Ecto neural progenitor cell (in vitro differentiated cells): ENCODE measurements around the gene FOXK1.

Source experiments
- DNase-seq: peaks from one replicate; pipeline ENCODE4 v3.0.0-alpha.2; 2018; ENCODE audit warnings: low spot score

FOXK1 gene

GRCh38 chr7:4699841-4700240, 17.7 kb downstream of the FOXK1 start:
- DNase-seq = no peak

GRCh38 chr7:4700577-4701235, 18.6 kb downstream of the FOXK1 start:
- peak; percentile 59 for DNase-seq

DNA sequence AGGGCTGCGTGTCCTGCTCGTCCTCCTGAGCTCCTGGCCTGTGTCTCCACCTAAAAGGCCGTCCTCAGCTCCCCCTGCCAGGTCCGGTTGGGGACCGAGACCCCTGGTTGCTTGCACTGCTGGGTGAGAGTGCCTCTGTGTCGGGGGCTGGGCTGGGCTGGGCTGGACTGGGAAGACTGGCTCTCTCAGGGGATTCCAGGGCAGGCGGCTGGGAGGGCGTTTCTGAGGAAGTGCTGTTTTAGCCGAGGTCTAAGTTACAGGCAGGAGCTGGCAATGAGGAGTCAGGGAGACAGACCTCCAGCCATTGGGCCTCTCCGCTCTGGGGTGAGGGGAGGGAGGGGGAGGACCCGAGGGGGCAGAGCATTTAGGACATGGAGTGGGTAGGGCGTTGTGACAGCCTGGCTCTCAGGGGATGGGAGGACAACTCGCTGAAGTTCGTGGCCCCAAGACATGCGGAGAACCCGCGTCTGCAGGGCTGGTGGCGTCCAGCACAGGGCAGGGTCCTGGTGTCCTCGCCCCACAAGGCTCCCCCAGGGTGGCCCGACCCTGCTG, 20.9 kb downstream of the FOXK1 start:
- DNase-seq = peak; percentile 60

DNA sequence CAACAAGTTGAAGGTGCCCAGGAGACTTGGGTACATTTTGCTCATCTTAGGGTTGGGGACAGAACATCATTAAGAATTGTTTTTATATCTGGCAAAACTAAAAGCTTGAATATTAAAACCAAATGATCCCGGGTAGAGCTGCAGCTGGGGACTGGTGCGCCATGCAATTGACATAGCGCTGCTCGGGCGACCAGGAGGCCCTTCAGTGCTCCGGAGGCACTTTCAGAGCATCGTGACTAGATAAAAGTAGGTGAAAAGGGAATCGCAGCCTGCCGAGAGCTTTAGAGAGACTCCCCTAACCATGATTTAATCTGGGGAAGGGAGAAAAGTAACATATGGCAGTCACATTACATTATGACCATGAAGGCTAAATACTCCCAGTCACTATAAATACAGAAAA, 21.4 kb downstream of the FOXK1 start:
- no peak for DNase-seq

- no peak for DNase-seq
Observed at GRCh38 chr7:4706384-4707216, 24.5 kb downstream of the FOXK1 start.

DNA sequence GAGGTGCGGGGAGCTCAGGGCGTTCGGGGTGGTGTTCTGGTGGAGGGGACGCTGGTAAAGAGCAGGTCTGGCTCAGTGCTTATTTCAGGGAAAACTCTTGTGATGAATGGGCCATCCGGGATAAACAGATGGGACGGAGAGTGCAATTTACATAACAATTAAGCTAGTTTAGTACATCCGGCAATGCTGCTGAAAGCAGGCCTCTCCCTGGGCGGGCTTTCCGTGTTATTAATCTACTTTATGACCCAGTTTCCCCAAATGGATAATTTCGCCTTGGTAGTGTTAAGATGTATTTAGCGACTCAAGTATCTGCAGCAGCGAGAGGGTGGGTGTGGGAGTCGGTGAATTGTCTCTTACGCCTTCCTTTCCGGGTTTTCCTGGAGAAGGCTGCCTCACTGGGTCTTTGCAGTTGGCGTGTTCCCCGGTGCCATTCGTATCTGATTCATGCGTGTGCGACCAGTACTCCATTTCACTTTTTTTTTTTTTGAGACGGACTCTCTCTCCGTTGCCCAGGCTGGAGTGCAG, 25.2 kb downstream of the FOXK1 start:
- peak; percentile 58 for DNase-seq

DNA sequence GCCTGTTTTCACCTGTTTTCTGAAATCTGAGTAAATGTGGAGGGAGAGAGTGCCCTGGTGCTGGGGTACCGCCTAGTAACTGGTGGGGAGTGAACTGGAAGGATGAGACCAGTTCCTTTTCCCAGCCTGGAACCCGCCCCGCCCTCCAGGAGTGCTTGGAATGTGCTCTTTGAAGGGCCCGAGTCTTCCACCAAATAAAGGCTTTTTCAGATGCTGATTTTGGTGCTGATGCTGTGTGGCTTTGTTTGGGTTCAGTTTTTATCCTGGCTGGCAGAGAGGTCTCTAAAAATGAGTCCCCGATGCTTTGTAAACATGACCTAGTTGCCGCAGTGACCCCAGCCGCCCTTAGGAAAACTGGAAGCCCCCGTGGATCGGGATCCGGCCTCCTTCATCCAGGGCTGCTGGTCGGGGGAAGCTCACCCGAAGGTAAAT, 25.9 kb downstream of the FOXK1 start:
- peak; percentile 64 for DNase-seq

- DNase-seq = no peak
Observed at GRCh38 chr7:4709187-4709586, 27.1 kb downstream of the FOXK1 start.

DNA sequence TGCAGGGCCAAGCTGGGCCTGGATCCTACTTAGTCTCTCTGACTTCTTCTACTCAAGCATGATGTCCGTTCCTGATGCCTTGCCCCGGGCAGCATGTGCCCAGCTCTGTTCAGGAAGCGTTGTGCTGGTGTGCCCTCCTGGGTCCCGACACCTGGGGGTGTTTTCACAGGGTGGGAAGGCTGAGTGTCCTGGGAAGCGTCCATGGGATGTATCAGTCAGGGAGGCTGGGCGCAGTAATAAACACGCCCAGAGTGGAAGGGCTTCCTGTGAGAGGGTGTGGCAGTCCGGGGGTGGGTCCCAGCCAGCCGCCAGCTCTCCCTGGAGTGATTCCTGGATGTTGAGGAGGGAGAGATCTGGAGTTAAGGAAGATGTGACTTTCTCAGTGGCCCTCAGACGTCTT, 29.0 kb downstream of the FOXK1 start:
- no peak for DNase-seq

DNA sequence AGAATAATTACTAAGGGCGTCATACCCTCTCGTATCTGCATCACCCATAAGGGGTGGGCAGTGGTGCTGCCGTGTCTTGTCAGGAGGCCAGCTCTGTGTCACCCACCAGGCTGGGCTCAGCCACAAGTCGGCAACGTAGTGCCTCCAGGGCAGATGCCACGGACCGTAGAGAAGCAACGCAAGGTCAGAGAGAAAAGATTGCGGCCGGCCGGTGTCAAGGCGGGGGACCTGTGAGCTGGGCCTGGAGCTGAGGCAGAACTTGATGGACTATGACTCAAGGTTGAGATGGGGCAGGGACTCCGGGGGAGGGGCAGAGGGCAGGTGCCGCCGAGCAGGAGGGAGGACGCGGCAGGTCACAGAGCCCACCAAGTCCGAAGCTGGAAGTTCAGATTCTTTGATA, 29.5 kb downstream of the FOXK1 start:
- no peak for DNase-seq

- no peak for DNase-seq
Observed at GRCh38 chr7:4712281-4713182, 30.4 kb downstream of the FOXK1 start.

DNA sequence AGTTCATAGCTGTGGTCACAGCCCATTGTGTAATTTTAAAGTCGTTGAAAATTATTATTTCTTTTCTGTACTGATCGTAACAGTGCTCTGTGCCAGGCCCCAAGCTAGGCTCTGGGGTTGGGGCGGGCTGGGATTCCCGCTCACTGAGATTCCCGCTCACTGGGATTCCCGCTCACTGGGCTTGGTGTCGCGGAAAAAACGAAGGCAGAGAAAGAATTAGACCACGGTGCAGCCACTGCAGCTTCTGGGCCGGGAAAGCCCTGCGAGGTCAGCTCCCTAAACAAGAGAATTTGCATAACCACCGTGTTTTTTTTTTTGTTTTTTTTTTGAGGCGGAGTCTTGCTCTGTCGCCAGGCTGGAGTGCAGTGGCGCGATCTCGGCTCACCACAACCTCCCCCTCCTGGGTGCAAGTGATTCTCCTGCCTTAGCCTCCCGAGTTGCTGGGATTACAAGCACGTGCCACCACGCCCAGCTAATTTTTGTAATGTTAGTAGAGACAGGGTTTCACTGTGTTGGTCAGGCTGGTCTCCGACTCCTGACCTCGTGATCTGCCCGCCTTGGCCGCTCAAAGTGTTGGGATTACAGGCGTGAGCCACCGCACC, 31.2 kb downstream of the FOXK1 start:
- no peak for DNase-seq

DNA sequence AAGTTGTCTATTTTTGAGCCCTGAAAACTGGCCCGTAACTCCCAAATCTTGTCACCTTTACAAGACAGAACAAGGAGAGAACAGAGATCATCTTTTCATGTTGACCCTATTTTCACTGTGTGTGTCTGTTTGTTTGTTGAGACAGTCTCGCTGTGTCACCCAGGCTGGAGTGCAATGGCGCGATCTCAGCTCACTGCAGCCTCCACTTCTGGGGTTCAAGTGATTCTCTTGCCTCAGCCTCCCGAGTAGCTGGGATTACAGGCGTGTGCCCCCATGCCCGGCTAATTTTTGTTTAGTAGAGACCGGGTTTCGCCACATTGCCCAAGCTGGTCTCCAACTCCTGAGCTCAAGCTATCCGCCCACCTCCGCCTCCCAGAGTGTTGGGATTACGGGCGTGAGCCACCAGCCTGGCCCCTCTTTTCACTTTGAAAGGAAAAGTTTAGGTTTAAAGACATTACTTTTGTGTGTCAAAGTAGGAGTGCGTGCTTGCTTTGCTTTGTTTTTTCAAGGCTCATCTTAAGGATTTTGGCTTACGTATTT, 32.1 kb downstream of the FOXK1 start:
- no peak for DNase-seq

- no peak for DNase-seq
Observed at GRCh38 chr7:4714767-4715409, 32.8 kb downstream of the FOXK1 start.

GRCh38 chr7:4715410-4715776, 33.3 kb downstream of the FOXK1 start:
- no peak for DNase-seq

- DNase-seq = no peak
Observed at GRCh38 chr7:4716946-4717795, 35.1 kb downstream of the FOXK1 start.

DNA sequence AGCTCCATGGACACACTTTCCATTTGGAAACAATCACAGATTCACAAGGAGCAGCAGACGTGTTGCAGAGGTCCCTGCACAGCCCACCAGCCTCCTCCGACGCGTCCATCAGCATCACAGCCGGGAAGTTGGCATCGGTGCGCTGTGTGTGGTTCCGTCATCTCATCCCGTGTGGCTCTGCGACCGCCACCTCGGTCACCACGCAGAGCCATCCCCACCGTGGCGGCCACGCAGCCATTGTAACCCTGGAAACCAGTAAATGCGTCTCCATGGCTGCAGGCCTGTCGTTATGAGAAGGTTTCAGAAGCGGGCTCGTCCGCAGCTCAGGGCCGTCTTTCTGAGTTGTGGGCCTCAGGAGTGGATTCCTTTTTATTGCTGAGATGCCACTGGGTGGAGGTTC, 36.0 kb downstream of the FOXK1 start:
- DNase-seq = no peak

DNA sequence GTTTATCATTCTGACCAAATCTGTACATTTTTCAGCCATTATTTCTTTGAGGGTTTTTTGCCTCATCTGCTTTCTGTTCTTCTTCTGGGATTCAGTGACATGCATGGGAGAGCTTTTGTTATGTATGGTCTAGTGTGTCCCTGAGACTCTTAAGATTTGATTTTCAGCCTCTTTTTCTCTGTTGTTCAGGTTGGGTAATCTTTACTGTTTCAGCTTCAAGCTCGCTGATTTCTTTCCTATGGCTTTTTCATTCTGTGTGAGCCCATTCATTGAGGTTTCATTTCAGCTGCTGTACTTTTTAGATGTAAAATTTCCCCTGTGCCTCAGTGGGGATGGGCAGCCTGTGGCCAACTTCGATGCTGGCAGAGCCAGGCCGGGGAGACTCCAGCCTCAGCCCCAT, 38.1 kb downstream of the FOXK1 start:
- no peak for DNase-seq

DNA sequence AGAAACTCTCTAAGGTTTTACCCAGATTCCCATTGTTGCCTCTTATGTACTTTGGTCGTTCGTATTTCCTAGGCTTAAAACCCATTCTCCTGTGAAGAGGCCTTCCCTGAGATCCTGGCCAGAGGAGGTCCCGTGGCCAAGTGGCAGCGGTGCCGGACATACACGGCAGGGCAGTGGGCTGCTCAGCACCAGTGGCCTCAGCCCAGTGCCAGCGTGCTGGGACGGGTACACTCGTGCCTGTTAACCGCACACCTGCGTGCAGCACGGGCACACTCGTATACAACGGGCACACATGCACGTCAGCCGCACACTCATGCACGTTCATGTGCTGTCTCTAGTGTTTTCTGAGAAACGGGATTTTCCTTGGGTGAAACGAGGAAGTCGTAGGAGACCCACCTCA, 40.2 kb downstream of the FOXK1 start:
- no peak for DNase-seq
